ENCODE results near the gene DNAJC18.

The DNAJC18 gene

GRCh38 chr5:139403418-139403786 is 35.9 kb downstream of the DNAJC18 start:
- DNase-seq (ENCODE audit: low read depth) = no peak

- DNase-seq (ENCODE audit: low read depth) = no peak
These were observed 36.7 kb downstream of the DNAJC18 start for GRCh38 chr5:139402561-139403158.

- no peak for DNase-seq (ENCODE audit: low read depth)
These were observed 37.8 kb downstream of the DNAJC18 start for GRCh38 chr5:139401546-139401945.

GRCh38 chr5:139399501-139400121 is 39.7 kb downstream of the DNAJC18 start:
- no peak for DNase-seq (ENCODE audit: low read depth)

- DNase-seq (ENCODE audit: low read depth) = no peak
These were observed 41.4 kb downstream of the DNAJC18 start for GRCh38 chr5:139397921-139398320.

GRCh38 chr5:139396691-139397090 is 42.6 kb downstream of the DNAJC18 start:
- no peak for DNase-seq (ENCODE audit: low read depth)

GRCh38 chr5:139395844-139396640 is 43.3 kb downstream of the DNAJC18 start:
- no peak for DNase-seq (ENCODE audit: low read depth)

GRCh38 chr5:139394654-139395566 is 44.4 kb downstream of the DNAJC18 start, which contains the start of gene PROB1:
Gene PROB1 (minus strand): TSS chr5:139395104. CDS start chr5:139395081, 23 bp downstream.
- no peak for DNase-seq (ENCODE audit: low read depth)

- DNase-seq (ENCODE audit: low read depth) = no peak
These were observed 45.1 kb downstream of the DNAJC18 start for GRCh38 chr5:139394123-139394653.

- no peak for DNase-seq (ENCODE audit: low read depth)
These were observed 45.7 kb downstream of the DNAJC18 start for GRCh38 chr5:139393497-139394122.

- no peak for DNase-seq (ENCODE audit: low read depth)
These were observed 46.4 kb downstream of the DNAJC18 start for GRCh38 chr5:139392678-139393496.

- no peak for DNase-seq (ENCODE audit: low read depth)
These were observed 47.0 kb downstream of the DNAJC18 start for GRCh38 chr5:139392324-139392677.

GRCh38 chr5:139391570-139392323 is 47.6 kb downstream of the DNAJC18 start:
- DNase-seq (ENCODE audit: low read depth) = no peak

- DNase-seq (ENCODE audit: low read depth) = no peak
These were observed 48.4 kb downstream of the DNAJC18 start for GRCh38 chr5:139390639-139391569.

- DNase-seq (ENCODE audit: low read depth) = no peak
These were observed 49.4 kb downstream of the DNAJC18 start, which contains the start of gene MZB1 for GRCh38 chr5:139389701-139390638. Gene MZB1 (minus strand): TSS chr5:139389913. CDS start chr5:139389856, 57 bp downstream.

- no peak for DNase-seq (ENCODE audit: low read depth)
These were observed 51.0 kb downstream of the DNAJC18 start for GRCh38 chr5:139388198-139388821.
